GM19025 (cell line): ENCODE data around the gene TNIK.

Experiments
- ATAC-seq: cut with Tn5 transposase; IDR thresholded peaks from one replicate; pipeline ENCODE4 v1.9.1; 2021; ENCODE audit warnings: mild to moderate bottlenecking, low read depth, moderate library complexity; ENCODE audit not compliant: unreplicated experiment

The TNIK gene

GRCh38 chr3:171459942-171460724 lies at the start of gene TNIK:
TSS of gene TNIK (minus strand) at chr3:171460405. CDS start at chr3:171460063, 342 bp downstream.
- ATAC-seq = peak; percentile 78

GRCh38 chr3:171508676-171509075 lies 48.5 kb upstream of the TNIK start:
- ATAC-seq = no peak

- ATAC-seq = no peak
Observed at GRCh38 chr3:171508206-171508605, 48.0 kb upstream of the TNIK start.

- ATAC-seq = no peak
Observed at GRCh38 chr3:171506743-171507319, 46.6 kb upstream of the TNIK start.

- ATAC-seq = no peak
Observed at GRCh38 chr3:171505822-171506333, 45.7 kb upstream of the TNIK start.

GRCh38 chr3:171504376-171504775 lies 44.2 kb upstream of the TNIK start:
- no peak for ATAC-seq

- ATAC-seq = no peak
Observed at GRCh38 chr3:171503817-171504216, 43.6 kb upstream of the TNIK start.

- no peak for ATAC-seq
Observed at GRCh38 chr3:171498921-171499320, 38.7 kb upstream of the TNIK start.

GRCh38 chr3:171497468-171497867 lies 37.3 kb upstream of the TNIK start:
- no peak for ATAC-seq

GRCh38 chr3:171495413-171495812 lies 35.2 kb upstream of the TNIK start:
- no peak for ATAC-seq

GRCh38 chr3:171494457-171495109 lies 34.4 kb upstream of the TNIK start:
- no peak for ATAC-seq

GRCh38 chr3:171491361-171491760 lies 31.2 kb upstream of the TNIK start:
- no peak for ATAC-seq

GRCh38 chr3:171490901-171491300 lies 30.7 kb upstream of the TNIK start:
- ATAC-seq = no peak

- ATAC-seq = no peak
Observed at GRCh38 chr3:171489348-171489747, 29.1 kb upstream of the TNIK start.

GRCh38 chr3:171488479-171488878 lies 28.3 kb upstream of the TNIK start:
- ATAC-seq = no peak

- no peak for ATAC-seq
Observed at GRCh38 chr3:171487382-171487781, 27.2 kb upstream of the TNIK start.

GRCh38 chr3:171485338-171485737 lies 25.1 kb upstream of the TNIK start:
- ATAC-seq = no peak

GRCh38 chr3:171481011-171481410 lies 20.8 kb upstream of the TNIK start:
- no peak for ATAC-seq

GRCh38 chr3:171480526-171480925 lies 20.3 kb upstream of the TNIK start:
- peak; percentile 76 for ATAC-seq

- no peak for ATAC-seq
Observed at GRCh38 chr3:171476532-171477102, 16.4 kb upstream of the TNIK start.

- ATAC-seq = no peak
Observed at GRCh38 chr3:171472552-171472951, 12.3 kb upstream of the TNIK start.
